Thoracic aorta (tissue), 2 donors: Measurements from ENCODE around the gene OVCH2. TPM values are rescaled to one million over a fixed set of nuclear protein-coding genes. Genes with fewer than 3 reads are reported as not detected.

Source experiments
- ATAC-seq: fragments of 150-250 bp; one replicate; pipeline ENCODE4 v1.8.0; 2017; ENCODE audit warnings: low read depth; ENCODE audit not compliant: insufficient number of reproducible peaks, low FRiP score
- DNase-seq: peaks from one replicate; pipeline ENCODE4 v3.0.0-alpha.2; 2020; ENCODE audit warnings: low spot score
- H3K27ac ChIP-seq, 2 donors: fragments of 200-600 bp; sonication (generic); 1 replicate in 1 of 2; 2 replicates in 1 of 2; pipeline ENCODE4 v1.5.1; 2016; ENCODE audit warnings: mild to moderate bottlenecking in 2 of 2, moderate library complexity in 2 of 2
- H3K27me3 ChIP-seq: fragments of 200-600 bp; sonication (generic); replicated peaks from 2 replicates; pipeline ENCODE4 v1.6.0; 2016; ENCODE audit warnings: mild to moderate bottlenecking; ENCODE audit not compliant: insufficient read depth
- H3K36me3 ChIP-seq: fragments of 200-600 bp; sonication (generic); one replicate; pipeline ENCODE4 v1.5.1; 2016
- H3K4me1 ChIP-seq, 2 donors: fragments of 200-600 bp; sonication (generic); 1 replicate in 1 of 2; 2 replicates in 1 of 2; pipeline versions ENCODE4 v1.5.1 to v1.6.0; 2016; ENCODE audit warnings: low read depth in 2 of 2, mild to moderate bottlenecking in 1 of 2; ENCODE audit not compliant: control insufficient read depth in 1 of 2
- H3K4me3 ChIP-seq: fragments of 200-600 bp; sonication (generic); 2 replicates; pipeline ENCODE4 v1.5.1; 2016; ENCODE audit warnings: mild to moderate bottlenecking
- H3K9me3 ChIP-seq: fragments of 200-600 bp; sonication (generic); 2 replicates; pipeline ENCODE4 v1.5.1; 2016
- CTCF ChIP-seq: fragments of 200-600 bp; sonication (generic); IDR thresholded peaks from one replicate; pipeline ENCODE4 v1.5.1; 2019; ENCODE audit warnings: antibody characterized with exemption
- total RNA-seq, 2 donors: library from RNA; depleted of rRNA; stranded (reverse); fragments of >200 nt; gene quantifications; one replicate each; pipeline versions ENCODE4 v1.1.0 to v1.2.3, GENCODE V29; 2016

Gene OVCH2
- total RNA-seq, 2 donors from 2014 or later = 1.2 to 1.5 TPM

- no peaks in the 10 kb centered on the region for H3K9me3 ChIP-seq
- DNase-seq (no peak), ATAC-seq (no peak)
- no peak overlapping the region for H3K4me3 ChIP-seq
- peaks cover 0 to 12% of the 10 kb centered on the region in 2 donors for H3K4me1 ChIP-seq
- H3K36me3 ChIP-seq = peaks cover 36% of the 10 kb centered on the region
- H3K27ac ChIP-seq = no peak overlapping the region
- H3K27me3 ChIP-seq = no peaks in the 10 kb centered on the region
- TF ChIP-seq CTCF = no peak
Observed at GRCh38 chr11:7642747-7643146, 63.5 kb downstream of the OVCH2 start.

GRCh38 chr11:7640816-7641215, 65.5 kb downstream of the OVCH2 start:
- H3K27ac ChIP-seq = no peak overlapping the region

GRCh38 chr11:7639643-7640025, 66.6 kb downstream of the OVCH2 start:
- no peak for TF ChIP-seq CTCF
- DNase-seq = no peak
- no peak overlapping the region for H3K4me3 ChIP-seq
- no peaks in the 10 kb centered on the region for H3K9me3 ChIP-seq
- no peak for ATAC-seq
- no peaks in the 10 kb centered on the region for H3K27me3 ChIP-seq
- H3K27ac ChIP-seq = no peak overlapping the region
- peaks cover 49% of the 10 kb centered on the region for H3K36me3 ChIP-seq
- H3K4me1 ChIP-seq = peaks cover 0 to 24% of the 10 kb centered on the region in 2 donors

More at GRCh38 chr11:7640816-7641215, 65.5 kb downstream of the OVCH2 start:
- H3K27me3 ChIP-seq = no peaks in the 10 kb centered on the region
- H3K36me3 ChIP-seq = peaks cover 42% of the 10 kb centered on the region
- H3K4me1 ChIP-seq = peaks cover 0 to 24% of the 10 kb centered on the region in 2 donors
- no peak for TF ChIP-seq CTCF
- no peaks in the 10 kb centered on the region for H3K9me3 ChIP-seq
- H3K4me3 ChIP-seq = no peak overlapping the region
- no peak for ATAC-seq
- DNase-seq = no peak

Other genes with a start within 250 kb of the OVCH2 start
- 1 to 10 TPM; 7.4 to 8.7 TPM for gene OLFML1, start 221.0 kb downstream of the OVCH2 start, total RNA-seq
- gene PPFIBP2, start 192.5 kb downstream of the OVCH2 start, total RNA-seq = 10 to 100 TPM; 43.5 to 48.9 TPM
- 10 to 100 TPM; 12.6 to 21.3 TPM for gene CYB5R2, start 33.0 kb downstream of the OVCH2 start, total RNA-seq
- gene OR5P2, start 90.5 kb upstream of the OVCH2 start, total RNA-seq = 1 to 10 TPM in 1 of 2 donors, not detected in 1; 1.2 TPM
- gene OR5P3, start 124.4 kb upstream of the OVCH2 start, total RNA-seq = 1 to 10 TPM in 1 of 2 donors, not detected in 1; 3.1 TPM
- gene OR10A6, start 224.8 kb upstream of the OVCH2 start, total RNA-seq = not detected
- gene OR10A3, start 235.2 kb upstream of the OVCH2 start, total RNA-seq = not detected